C4-2B (cell line): ENCODE data around the gene MCU.

Source experiments
- H3K27ac ChIP-seq: fragments of 450-650 bp; 2 replicates; pipeline ENCODE4 v1.5.1; 2017
- ZFX ChIP-seq: fragments of 450-650 bp; IDR thresholded peaks from 2 replicates; pipeline ENCODE4 v1.6.1; 2017
- TF ChIP-seq, protein P1 (sequence below): fragments of 450-650 bp; conservative IDR thresholded peaks from 2 replicates; pipeline ENCODE4 v1.5.1; 2017; ENCODE audit warnings: mild to moderate bottlenecking

Gene MCU

DNA sequence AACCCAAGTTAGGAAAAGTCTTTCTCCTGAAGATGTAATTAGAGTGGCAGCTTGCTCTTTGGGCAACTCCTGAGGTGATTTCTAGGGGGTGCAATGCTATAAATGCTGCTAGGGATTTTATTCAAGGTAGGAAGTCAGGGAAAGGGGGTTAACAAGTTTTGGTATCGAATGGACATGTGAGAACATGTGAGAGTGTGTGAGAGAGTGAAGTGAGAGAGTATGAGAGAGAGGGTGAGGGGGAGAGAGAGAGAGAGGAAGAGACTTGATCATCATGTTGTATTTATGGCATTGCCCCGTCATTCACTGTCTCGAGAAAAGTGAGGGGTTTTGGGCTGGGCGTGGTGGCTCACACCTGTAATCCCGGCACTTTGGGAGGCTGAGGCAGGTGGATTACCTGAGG, 50.9 kb downstream of the MCU start:
- no peak for TF ChIP-seq ZFX
- TF ChIP-seq, protein P1, sequence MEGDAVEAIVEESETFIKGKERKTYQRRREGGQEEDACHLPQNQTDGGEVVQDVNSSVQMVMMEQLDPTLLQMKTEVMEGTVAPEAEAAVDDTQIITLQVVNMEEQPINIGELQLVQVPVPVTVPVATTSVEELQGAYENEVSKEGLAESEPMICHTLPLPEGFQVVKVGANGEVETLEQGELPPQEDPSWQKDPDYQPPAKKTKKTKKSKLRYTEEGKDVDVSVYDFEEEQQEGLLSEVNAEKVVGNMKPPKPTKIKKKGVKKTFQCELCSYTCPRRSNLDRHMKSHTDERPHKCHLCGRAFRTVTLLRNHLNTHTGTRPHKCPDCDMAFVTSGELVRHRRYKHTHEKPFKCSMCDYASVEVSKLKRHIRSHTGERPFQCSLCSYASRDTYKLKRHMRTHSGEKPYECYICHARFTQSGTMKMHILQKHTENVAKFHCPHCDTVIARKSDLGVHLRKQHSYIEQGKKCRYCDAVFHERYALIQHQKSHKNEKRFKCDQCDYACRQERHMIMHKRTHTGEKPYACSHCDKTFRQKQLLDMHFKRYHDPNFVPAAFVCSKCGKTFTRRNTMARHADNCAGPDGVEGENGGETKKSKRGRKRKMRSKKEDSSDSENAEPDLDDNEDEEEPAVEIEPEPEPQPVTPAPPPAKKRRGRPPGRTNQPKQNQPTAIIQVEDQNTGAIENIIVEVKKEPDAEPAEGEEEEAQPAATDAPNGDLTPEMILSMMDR, result no peak

DNA sequence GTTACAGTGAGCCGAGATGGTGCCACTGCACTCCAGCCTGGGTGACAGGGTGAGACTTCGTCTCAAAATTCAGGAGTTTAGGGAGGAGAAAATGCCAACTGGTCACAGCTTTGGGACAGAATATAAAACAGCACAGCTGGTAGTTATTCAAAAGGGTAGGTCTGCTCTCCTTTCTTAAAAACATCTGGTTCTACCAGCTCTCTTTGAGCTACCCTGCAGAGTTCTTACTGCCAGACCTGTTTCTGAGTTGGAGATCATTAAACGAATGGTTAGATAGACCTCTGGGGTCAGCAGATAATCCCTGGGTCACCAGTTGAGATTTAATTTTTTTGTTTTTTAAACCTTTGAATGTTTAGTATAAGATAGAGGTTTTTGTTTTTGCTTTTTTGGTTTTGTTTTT, 52.6 kb downstream of the MCU start:
- no peak for TF ChIP-seq ZFX
- TF ChIP-seq, protein P1, result no peak
- no peak overlapping the region for H3K27ac ChIP-seq

More for the DNA sequence above, 50.9 kb downstream of the MCU start:
- H3K27ac ChIP-seq, result no peak overlapping the region

DNA sequence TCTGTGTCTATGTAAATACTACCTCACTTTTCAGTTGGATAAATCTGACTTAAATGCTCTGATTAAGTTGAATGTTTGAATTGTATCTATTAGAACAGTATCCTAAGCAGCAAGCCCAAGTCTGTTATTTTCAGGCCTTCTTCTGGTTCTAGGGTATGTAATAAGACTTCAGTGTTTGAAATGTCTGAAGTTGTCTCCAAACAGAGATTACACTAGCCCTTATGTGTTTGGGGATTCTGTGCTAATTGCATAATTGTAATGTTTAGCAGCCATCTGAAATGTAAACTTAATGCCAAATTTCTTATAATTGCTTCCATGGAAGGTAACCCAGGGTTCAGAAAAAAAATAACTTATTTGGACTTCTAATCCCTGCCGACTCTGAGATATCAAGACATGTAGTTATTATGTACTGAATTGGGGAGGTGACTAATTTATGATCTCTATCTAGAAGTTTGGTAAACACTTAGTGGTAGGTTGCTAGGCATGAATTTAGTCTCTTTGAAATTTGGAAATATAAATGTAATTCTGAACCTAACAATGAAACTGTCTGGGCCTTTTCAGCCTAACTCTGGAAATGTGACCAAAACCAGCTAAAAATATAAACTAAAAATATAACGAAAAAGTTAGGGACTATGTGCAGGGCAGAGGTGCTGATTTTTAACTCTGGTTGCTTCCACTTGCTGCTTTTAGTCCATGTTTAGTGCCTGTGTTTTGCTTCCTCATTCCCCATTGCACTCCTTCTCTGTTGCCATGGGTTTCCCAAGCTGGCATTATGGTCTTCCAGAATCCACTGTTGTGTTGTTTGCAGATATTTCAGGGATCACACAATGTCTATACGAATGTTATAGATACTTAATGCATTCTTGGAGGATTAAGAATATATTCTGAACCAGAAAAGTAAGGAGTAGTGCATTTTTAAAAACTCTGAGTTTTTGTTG, 54.8 kb downstream of the MCU start:
- H3K27ac ChIP-seq, result no peak overlapping the region
- no peak for TF ChIP-seq ZFX
- TF ChIP-seq, protein P1, result no peak

DNA sequence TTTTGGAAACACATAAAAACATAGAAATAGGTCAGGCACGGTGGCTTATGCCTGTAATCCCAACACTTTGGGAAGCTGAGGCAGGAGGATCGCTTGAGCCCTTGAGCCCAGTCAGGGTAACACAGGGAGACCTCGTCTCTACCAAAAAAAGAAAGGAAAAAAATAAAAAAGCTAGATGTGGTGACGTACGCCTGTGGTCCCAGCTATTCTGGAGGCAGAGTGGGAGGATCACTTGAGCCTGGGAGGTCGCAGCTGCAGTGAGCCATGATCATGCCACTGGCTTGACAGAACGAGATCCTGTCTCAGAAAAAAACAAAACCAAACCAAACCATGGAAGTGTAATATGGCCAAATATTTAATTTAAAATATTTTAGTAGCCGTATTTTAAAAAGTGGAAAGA, 55.6 kb downstream of the MCU start:
- TF ChIP-seq ZFX, result no peak
- TF ChIP-seq, protein P1, result no peak
- H3K27ac ChIP-seq, result no peak overlapping the region

DNA sequence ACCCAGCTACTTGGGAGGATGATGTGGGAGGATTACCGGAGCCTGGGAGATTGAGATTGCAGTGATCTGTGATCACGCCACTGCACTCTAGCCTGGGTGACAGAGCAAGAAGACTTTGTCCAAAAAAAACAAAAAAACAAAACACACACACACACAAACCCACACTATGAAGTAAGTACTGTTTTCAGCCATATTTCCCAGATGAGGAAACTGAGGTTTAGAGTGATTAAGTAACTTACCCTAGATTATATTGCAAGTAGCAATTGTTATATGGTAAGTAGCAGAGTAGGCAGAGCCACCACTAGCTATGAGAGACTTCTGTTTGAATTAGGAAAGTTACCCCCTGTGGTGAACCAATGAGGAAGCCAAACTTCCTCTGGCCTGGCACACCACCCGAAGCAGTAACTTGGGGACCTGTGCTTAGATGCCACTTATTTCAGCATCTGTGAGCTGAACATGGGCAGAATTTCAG, 61.9 kb downstream of the MCU start:
- H3K27ac ChIP-seq, result no peak overlapping the region

DNA sequence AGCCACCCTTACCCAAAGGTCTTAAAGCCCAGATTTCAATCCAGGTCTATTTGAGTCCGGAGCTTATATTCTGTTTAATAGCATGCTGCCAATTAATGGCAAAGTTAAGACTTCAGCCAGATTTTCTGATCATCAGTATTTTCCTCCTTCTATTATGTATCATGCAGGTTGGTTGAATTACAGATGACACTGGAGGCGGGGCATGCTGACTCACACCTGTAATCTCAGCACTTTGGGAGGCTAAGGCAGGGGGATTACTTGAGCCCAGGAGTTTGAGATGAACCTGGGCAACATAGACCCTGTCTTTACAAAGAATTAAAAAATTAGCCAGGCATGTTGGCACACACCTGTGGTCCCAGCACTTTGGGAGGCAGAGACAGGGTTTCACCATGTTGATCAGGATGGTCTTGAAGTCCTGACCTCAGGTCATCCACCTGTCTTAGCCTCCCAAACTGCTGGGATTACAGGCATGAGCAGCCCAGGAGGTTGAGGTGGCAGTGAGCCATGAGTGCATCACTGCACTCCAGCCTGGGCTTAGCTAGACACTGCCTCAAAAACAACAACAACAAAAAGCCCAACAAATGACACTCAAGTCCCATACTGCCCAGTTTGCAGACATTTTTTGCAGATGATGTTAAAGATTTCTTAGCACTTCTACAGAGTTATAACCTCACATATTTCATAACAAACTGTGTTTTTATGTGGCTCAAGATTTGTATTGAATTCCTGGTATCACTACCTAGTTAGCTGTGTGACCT, 62.5 kb downstream of the MCU start:
- no peak overlapping the region for H3K27ac ChIP-seq
- TF ChIP-seq ZFX, result no peak
- TF ChIP-seq, protein P1, result no peak

More for the DNA sequence above, 61.9 kb downstream of the MCU start:
- TF ChIP-seq, protein P1, result no peak
- no peak for TF ChIP-seq ZFX
